Right lobe of liver (tissue), 6 donors: ENCODE data around the gene STMN3. TPM values are rescaled to one million over a fixed set of nuclear protein-coding genes. Genes with fewer than 3 reads are reported as not detected.
A peak's percentile ranks its signal among the peaks of the same experiment; 100 is the strongest.
"Not testable (repeated sequence)": the region's sequence is repeated elsewhere in the genome, so short reads cannot be mapped to it uniquely, and the experiment has no call there.

ENCODE experiments used
- ATAC-seq, 4 donors: fragments of 200-7000 bp; cut with Tn5 transposase; one replicate each; pipeline ENCODE4 v1.9.1; 2020; ENCODE audit warnings: mild to moderate bottlenecking in 4 of 4, moderate library complexity in 4 of 4
- DNase-seq, 3 donors: peaks; one replicate each; pipeline ENCODE4 v3.0.0-alpha.2; 2020
- H3K27ac ChIP-seq, 3 donors: fragments of 200-600 bp; one replicate each; pipeline ENCODE4 v1.8.0; 2022
- H3K27me3 ChIP-seq, 2 donors: fragments of 200-600 bp; one replicate each; pipeline ENCODE4 v1.8.0; 2022
- H3K36me3 ChIP-seq, 4 donors: fragments of 200-600 bp; sonication (generic) in 1 of 4; one replicate each; pipeline versions ENCODE4 v1.5.1 to v1.8.0; 2017 to 2022; ENCODE audit warnings: control low read depth in 1 of 4
- H3K4me1 ChIP-seq, 4 donors: fragments of 200-600 bp; sonication (generic) in 1 of 4; one replicate each; pipeline versions ENCODE4 v1.5.1 to v1.8.0; 2017 to 2022; ENCODE audit warnings: control low read depth in 1 of 4
- H3K4me3 ChIP-seq, 3 donors: fragments of 200-600 bp; one replicate each; pipeline ENCODE4 v1.8.0; 2022
- H3K9me3 ChIP-seq, 4 donors: fragments of 200-600 bp; sonication (generic) in 1 of 4; one replicate each; pipeline versions ENCODE4 v1.5.1 to v1.8.0; 2017 to 2022; ENCODE audit warnings: control low read depth in 1 of 4
- CTCF ChIP-seq, 4 donors: fragments of 200-600 bp in 3 of 4; fragments of 450-650 bp in 1 of 4; IDR thresholded peaks; one replicate each; pipeline versions ENCODE4 v1.5.1 to v1.8.0; 2016 to 2022; ENCODE audit warnings: antibody characterized with exemption in 4 of 4, mild to moderate bottlenecking in 2 of 4
- POLR2A ChIP-seq: fragments of 450-650 bp; IDR thresholded peaks from one replicate; pipeline ENCODE4 v1.6.1; 2017; ENCODE audit warnings: antibody characterized with exemption, mild to moderate bottlenecking
- WGBS: methylation state at CpG from one replicate; pipeline ENCODE4 v1.1.6; 2018; ENCODE audit warnings: low coverage, low lambda C conversion rate; ENCODE audit not compliant: insufficient coverage; ENCODE audit errors: missing lambda C conversion rate; 5-methylcytosine and 5-hydroxymethylcytosine counted together
- intact Hi-C, 2 donors: fragments of 100-400 bp; cut with DNase I; formaldehyde crosslinking; loops; one replicate each; pipeline versions ENCODE4 v1.11.2 to v1.14.1; 2022
- total RNA-seq, 6 experiments: library from RNA; depleted of rRNA in 2 of 6; stranded (reverse); fragments of >200 nt in 2 of 6; fragmentation: NEBNext Ultra II Directional in 3 of 6; extraction: Animal tissue kit (Norgen Biotek cat#: 25700) in 3 of 6; gene quantifications; one replicate each; pipeline versions ENCODE4 v1.1.0 to v1.2.4, GENCODE V29; 2016 to 2023
- donor health status: DM: no; HTN: yes; CAD: no.
- donor health status: DM: no; HTN: no; CAD: no.
- donor health status: DM: no; HTN: no; CAD: no.
- donor health status: DM: no; HTN: yes; CAD: no.
- donor health status: DM: no; HTN: yes; CAD: no.

The STMN3 gene
- total RNA-seq, 6 experiments from 2014 or later: 0.43 to 1.6 (median 0.77) TPM

GRCh38 chr20:63675681-63676368, 22.6 kb upstream of the STMN3 start:
- H3K36me3 ChIP-seq: peaks cover 0 to 6% (median 0%) of the 10 kb centered on the region in 4 donors
- H3K27ac ChIP-seq: no peak overlapping the region
- H3K4me3 ChIP-seq: no peak overlapping the region
- 97% methylated on average over 4 of the region's 20 CpGs for WGBS
- intact Hi-C loops: no loop called here
- no peaks in the 10 kb centered on the region for H3K27me3 ChIP-seq
- no peak for TF ChIP-seq POLR2A
- no peak for TF ChIP-seq CTCF (IDR thresholded peaks at IDR 0.05)
- H3K4me1 ChIP-seq: no peaks in the 10 kb centered on the region
- no peaks in the 10 kb centered on the region for H3K9me3 ChIP-seq
- ATAC-seq (no peak), DNase-seq (no peak)

GRCh38 chr20:63673951-63674350, 20.7 kb upstream of the STMN3 start:
- DNase-seq: no peak
- Histone ChIP-seq H3K27ac (no peak overlapping the region), H3K36me3 (peaks cover 0 to 6% (median 0%) of the 10 kb centered on the region in 4 donors), H3K4me3 (no peak overlapping the region), H3K27me3 (no peaks in the 10 kb centered on the region), H3K9me3 (no peaks in the 10 kb centered on the region), H3K4me1 (no peaks in the 10 kb centered on the region)
- no peak for TF ChIP-seq POLR2A
- no peak for TF ChIP-seq CTCF (IDR thresholded peaks at IDR 0.05)
- intact Hi-C loops: no loop called here
- 100% methylated on average over 1 of the region's 14 CpGs for WGBS
- no peak for ATAC-seq

GRCh38 chr20:63672666-63673065, 19.4 kb upstream of the STMN3 start:
- H3K4me3 ChIP-seq: no peak overlapping the region
- ATAC-seq (peak in 2 of 4 donors; percentile 33 to 46), DNase-seq (no peak)
- no peak for TF ChIP-seq CTCF (IDR thresholded peaks at IDR 0.05)
- TF ChIP-seq POLR2A: no peak
- no peaks in the 10 kb centered on the region for H3K9me3 ChIP-seq
- H3K27ac ChIP-seq: no peak overlapping the region
- H3K36me3 ChIP-seq: peaks cover 0 to 6% (median under 1%) of the 10 kb centered on the region in 4 donors
- WGBS: 93% methylated on average over 3 of the region's 10 CpGs
- H3K27me3 ChIP-seq: no peaks in the 10 kb centered on the region
- intact Hi-C loops: no loop called here
- H3K4me1 ChIP-seq: no peaks in the 10 kb centered on the region

- H3K27ac ChIP-seq, H3K27me3 ChIP-seq, H3K36me3 ChIP-seq, H3K4me1 ChIP-seq, intact Hi-C loops, H3K4me3 ChIP-seq, ATAC-seq, DNase-seq, H3K9me3 ChIP-seq: not testable (repeated sequence)
- 92% methylated on average over 11 of the region's 12 CpGs for WGBS
Measured at GRCh38 chr20:63671695-63672094, 18.5 kb upstream of the STMN3 start.

GRCh38 chr20:63668351-63668750, 15.1 kb upstream of the STMN3 start:
- Histone ChIP-seq H3K4me3 (no peak overlapping the region), H3K27ac (no peak overlapping the region), H3K4me1 (no peaks in the 10 kb centered on the region), H3K27me3 (no peaks in the 10 kb centered on the region), H3K9me3 (no peaks in the 10 kb centered on the region), H3K36me3 (peaks cover 0 to 9% (median under 1%) of the 10 kb centered on the region in 4 donors)
- ATAC-seq: no peak
- intact Hi-C loops: no loop called here
- TF ChIP-seq CTCF (IDR thresholded peaks at IDR 0.05): no peak
- TF ChIP-seq POLR2A: no peak
- DNase-seq: no peak
- WGBS: 98% methylated on average over 9 of the region's 11 CpGs
